C4-2B (cell line): Measurements from ENCODE around the gene PRAMEF17.
"Not testable (repeated sequence)": the region's sequence is repeated elsewhere in the genome, so short reads cannot be mapped to it uniquely, and the experiment has no call there.

Experiments used
- ZFX ChIP-seq: fragments of 450-650 bp; IDR thresholded peaks from 2 replicates; pipeline ENCODE4 v1.6.1; 2017
- TF ChIP-seq, protein P1 (sequence below): fragments of 450-650 bp; conservative IDR thresholded peaks from 2 replicates; pipeline ENCODE4 v1.5.1; 2017; ENCODE audit warnings: mild to moderate bottlenecking

DNA sequence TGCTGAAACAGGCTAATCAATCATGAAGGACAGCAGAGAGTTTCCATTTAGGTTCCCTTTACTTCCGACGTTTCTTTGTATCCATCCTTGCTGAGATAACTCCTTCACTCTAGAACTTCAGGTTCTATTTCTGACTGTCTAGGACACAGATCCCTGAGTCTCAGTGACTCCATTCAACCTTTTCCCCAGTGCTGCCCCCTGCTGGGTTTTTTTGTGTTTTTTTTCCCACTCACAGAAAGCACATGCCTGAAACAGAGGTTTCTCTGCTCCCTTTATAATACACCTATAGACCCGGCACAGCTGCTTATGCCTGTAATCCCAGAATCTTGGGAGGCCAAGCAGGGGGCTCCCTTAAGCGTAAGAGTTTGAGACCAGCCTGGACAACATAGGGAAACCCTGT, 20.9 kb upstream of the PRAMEF17 start:
- TF ChIP-seq, protein P1, sequence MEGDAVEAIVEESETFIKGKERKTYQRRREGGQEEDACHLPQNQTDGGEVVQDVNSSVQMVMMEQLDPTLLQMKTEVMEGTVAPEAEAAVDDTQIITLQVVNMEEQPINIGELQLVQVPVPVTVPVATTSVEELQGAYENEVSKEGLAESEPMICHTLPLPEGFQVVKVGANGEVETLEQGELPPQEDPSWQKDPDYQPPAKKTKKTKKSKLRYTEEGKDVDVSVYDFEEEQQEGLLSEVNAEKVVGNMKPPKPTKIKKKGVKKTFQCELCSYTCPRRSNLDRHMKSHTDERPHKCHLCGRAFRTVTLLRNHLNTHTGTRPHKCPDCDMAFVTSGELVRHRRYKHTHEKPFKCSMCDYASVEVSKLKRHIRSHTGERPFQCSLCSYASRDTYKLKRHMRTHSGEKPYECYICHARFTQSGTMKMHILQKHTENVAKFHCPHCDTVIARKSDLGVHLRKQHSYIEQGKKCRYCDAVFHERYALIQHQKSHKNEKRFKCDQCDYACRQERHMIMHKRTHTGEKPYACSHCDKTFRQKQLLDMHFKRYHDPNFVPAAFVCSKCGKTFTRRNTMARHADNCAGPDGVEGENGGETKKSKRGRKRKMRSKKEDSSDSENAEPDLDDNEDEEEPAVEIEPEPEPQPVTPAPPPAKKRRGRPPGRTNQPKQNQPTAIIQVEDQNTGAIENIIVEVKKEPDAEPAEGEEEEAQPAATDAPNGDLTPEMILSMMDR = peak; percentile 64
- TF ChIP-seq ZFX = not testable (repeated sequence)
